ENCODE measurements around the gene TH.
"Not testable (repeated sequence)": the region's sequence is repeated elsewhere in the genome, so short reads cannot be mapped to it uniquely, and the experiment has no call there.

Gene TH

DNA sequence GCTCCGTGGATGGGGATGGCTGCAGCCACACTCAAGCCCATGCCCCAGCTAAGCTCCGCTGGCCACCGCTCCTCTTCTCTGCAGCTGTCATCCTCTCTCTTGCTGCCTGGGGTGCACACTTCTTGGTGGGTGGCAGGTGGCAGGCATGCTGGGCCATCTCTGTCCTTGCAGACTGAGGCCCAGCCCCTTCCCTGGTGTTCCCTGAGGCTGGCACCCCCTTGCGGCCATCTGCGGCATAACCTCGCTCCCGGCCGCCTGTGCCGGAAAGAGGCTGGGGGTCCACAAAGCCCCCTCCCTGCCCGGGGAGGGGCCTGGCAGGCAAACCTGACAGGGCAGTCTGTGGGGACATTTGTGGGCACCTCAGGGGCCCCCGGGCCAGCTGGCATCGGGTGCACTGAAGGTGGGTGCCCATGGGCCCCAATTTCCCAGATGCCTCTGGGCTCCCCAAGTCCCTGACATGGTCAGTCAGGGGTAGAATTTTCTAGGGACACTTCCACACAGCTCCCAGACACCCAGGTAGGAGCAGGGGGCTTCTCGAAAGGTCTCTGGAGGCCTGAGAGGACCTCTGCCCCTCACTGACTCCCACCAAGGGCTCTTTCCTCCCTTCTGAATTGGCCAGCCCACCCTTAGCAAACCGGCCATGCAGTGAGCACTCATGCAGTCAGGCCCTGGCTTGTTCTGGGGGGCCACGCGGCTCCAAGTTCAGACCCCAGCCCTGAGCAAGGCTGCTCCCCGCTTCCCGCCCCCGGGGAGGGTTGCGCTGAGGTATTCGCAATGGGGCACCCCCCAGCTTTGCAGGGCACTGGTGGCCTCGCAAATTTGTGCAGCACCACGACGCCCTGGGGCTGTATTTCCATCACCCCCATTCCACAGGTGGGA lies 23.5 kb upstream of the TH start:
- Histone ChIP-seq H3K4me1 (ENCODE audit: control insufficient read depth, insufficient read depth, low read length, poor library complexity, severe bottlenecking) (no peaks in the 10 kb centered on the region), H3K27ac (ENCODE audit: insufficient read depth, low read length, poor library complexity, severe bottlenecking) (no peak overlapping the region), H3K9me3 (ENCODE audit: control insufficient read depth, low read length) (no peaks in the 10 kb centered on the region), H3K36me3 (ENCODE audit: control insufficient read depth, insufficient read depth, low read length) (no peaks in the 10 kb centered on the region), H3K4me3 (ENCODE audit: insufficient read depth, low read depth, low read length, poor library complexity, severe bottlenecking) (no peak overlapping the region), H3K27me3 (replicated peaks; ENCODE audit: control insufficient read depth, insufficient read depth, low read length, poor library complexity, severe bottlenecking) (no peaks in the 10 kb centered on the region)
- peak in 1 of 3 donors; percentile 7 for DNase-seq

DNA sequence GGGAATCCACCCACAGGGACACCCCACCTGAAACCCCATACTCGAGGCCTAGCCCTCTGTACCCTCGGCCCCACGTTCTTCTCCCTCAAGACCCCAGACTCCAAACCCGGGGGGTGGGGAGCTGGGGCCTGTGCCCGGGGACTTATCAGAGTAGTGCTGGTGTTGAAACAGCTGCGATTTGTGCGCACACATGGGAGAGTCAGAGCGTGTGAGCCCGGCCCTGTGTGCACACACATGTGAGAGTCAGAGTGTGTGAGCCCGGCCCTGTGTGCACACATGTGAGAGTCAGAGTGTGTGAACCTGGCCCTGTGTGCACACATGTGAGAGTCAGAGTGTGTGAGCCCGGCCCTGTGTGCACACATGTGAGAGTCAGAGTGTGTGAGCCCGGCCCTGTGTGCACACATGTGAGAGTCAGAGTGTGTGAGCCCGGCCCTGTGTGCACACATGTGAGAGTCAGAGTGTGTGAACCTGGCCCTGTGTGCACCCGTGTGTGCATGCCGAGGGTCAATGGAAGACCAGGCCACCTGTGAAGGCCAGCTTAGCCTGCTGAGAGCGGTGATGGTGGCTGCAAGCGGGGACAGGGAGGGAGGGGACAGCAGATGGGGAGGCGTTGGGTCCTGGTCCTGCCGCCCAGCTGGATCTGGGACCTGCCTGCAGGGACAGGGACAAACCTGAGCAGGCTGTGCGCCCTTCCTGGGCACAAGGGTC lies 22.4 kb upstream of the TH start:
- not testable (repeated sequence) for H3K36me3 ChIP-seq (ENCODE audit: control insufficient read depth, insufficient read depth, low read length); H3K27ac ChIP-seq (ENCODE audit: insufficient read depth, low read length, poor library complexity, severe bottlenecking); H3K4me3 ChIP-seq (ENCODE audit: insufficient read depth, low read depth, low read length, poor library complexity, severe bottlenecking); H3K27me3 ChIP-seq (replicated peaks; ENCODE audit: control insufficient read depth, insufficient read depth, low read length, poor library complexity, severe bottlenecking); DNase-seq; H3K9me3 ChIP-seq (ENCODE audit: control insufficient read depth, low read length); H3K4me1 ChIP-seq (ENCODE audit: control insufficient read depth, insufficient read depth, low read length, poor library complexity, severe bottlenecking)

DNA sequence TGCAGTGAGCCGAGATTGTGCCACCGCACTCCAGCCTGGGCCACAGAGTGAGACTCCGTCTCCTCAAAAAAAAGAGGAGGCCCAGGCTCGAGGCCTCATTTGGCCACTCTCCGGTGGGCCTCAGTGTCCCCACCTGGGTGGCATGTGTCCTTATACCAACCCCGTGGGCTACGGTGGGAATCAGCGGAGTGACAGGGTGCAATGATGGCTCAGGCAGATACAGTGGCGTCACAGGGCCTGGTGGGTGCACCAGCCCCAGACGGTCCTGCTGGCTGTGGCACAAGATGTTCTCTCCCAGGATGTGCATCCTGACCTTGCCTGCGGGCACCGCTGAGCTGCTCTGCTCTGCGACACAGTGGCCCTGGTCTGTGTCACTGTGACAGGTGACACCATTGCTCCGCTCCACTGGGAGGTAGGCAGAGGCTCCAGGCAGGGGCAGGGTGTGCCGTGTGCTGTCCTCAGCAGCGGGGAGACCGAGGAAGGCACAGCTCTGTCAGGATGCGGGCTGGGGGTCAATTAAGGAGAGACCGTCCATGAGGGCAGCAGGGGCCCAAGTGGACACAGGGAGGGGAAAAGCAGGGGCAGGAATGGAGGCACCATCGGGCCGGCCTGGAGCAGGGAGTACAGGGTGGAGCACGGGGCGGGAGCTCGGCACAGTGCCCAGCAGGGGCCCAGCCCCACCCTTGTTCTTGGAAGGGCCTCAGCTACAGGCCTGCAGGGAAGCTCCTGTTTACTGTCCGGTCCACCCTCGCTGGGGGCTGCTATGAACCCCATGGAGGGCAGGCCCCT lies 21.7 kb upstream of the TH start:
- DNase-seq, result no peak
- no peaks in the 10 kb centered on the region for H3K9me3 ChIP-seq (ENCODE audit: control insufficient read depth, low read length)
- no peak overlapping the region for H3K27ac ChIP-seq (ENCODE audit: insufficient read depth, low read length, poor library complexity, severe bottlenecking)
- no peaks in the 10 kb centered on the region for H3K36me3 ChIP-seq (ENCODE audit: control insufficient read depth, insufficient read depth, low read length)
- H3K4me1 ChIP-seq (ENCODE audit: control insufficient read depth, insufficient read depth, low read length, poor library complexity, severe bottlenecking), result no peaks in the 10 kb centered on the region
- no peaks in the 10 kb centered on the region for H3K27me3 ChIP-seq (replicated peaks; ENCODE audit: control insufficient read depth, insufficient read depth, low read length, poor library complexity, severe bottlenecking)
- H3K4me3 ChIP-seq (ENCODE audit: insufficient read depth, low read depth, low read length, poor library complexity, severe bottlenecking), result no peak overlapping the region

DNA sequence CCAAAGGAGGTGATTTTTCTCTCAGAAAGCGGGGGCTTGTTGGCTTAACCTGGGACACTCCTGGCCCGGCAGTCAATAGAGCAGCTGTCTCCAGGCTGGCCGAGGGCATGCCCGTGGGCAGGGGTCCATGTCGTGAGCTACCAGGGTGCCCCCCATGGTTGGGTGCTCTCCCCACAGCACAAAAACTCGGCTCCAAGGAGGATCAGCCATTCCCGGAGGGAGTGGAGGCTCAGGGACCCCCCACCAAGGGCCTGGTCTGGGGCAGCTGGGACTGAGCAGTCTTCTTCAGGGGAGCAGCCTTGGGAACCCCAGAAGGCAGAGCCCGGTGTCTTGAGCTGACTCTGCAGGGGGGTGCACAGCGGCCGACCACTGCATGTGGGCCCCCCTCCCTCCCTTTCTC lies 20.8 kb upstream of the TH start:
- no peaks in the 10 kb centered on the region for H3K27me3 ChIP-seq (replicated peaks; ENCODE audit: control insufficient read depth, insufficient read depth, low read length, poor library complexity, severe bottlenecking)
- no peak for DNase-seq
- no peak overlapping the region for H3K27ac ChIP-seq (ENCODE audit: insufficient read depth, low read length, poor library complexity, severe bottlenecking)
- H3K36me3 ChIP-seq (ENCODE audit: control insufficient read depth, insufficient read depth, low read length), result no peaks in the 10 kb centered on the region
- no peak overlapping the region for H3K4me3 ChIP-seq (ENCODE audit: insufficient read depth, low read depth, low read length, poor library complexity, severe bottlenecking)
- H3K9me3 ChIP-seq (ENCODE audit: control insufficient read depth, low read length), result no peaks in the 10 kb centered on the region
- H3K4me1 ChIP-seq (ENCODE audit: control insufficient read depth, insufficient read depth, low read length, poor library complexity, severe bottlenecking), result no peaks in the 10 kb centered on the region

DNA sequence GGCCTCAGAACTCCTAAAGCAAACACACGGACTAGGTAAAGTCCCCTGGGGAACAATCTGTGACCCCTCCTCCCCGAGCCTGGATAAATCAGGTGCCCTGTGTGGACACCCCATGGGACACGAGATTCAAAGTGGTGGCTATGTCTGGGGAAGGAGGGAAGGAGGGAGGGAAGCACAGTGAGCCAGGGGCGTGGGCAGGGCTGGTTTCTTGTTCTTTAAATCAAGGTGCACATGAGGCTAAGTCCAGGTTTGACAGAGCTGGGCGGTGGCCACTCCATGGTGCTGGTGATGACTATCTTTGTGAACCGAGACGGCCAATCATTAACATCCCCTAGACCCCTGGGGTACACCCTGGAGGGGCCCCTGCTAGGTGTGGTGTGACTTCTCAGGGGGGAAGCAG lies 20.3 kb upstream of the TH start:
- Histone ChIP-seq H3K4me1 (ENCODE audit: control insufficient read depth, insufficient read depth, low read length, poor library complexity, severe bottlenecking) (peaks cover under 1% of the 10 kb centered on the region), H3K4me3 (ENCODE audit: insufficient read depth, low read depth, low read length, poor library complexity, severe bottlenecking) (no peak overlapping the region), H3K9me3 (ENCODE audit: control insufficient read depth, low read length) (no peaks in the 10 kb centered on the region), H3K36me3 (ENCODE audit: control insufficient read depth, insufficient read depth, low read length) (no peaks in the 10 kb centered on the region), H3K27me3 (replicated peaks; ENCODE audit: control insufficient read depth, insufficient read depth, low read length, poor library complexity, severe bottlenecking) (no peaks in the 10 kb centered on the region), H3K27ac (ENCODE audit: insufficient read depth, low read length, poor library complexity, severe bottlenecking) (no peak overlapping the region)
- no peak for DNase-seq

DNA sequence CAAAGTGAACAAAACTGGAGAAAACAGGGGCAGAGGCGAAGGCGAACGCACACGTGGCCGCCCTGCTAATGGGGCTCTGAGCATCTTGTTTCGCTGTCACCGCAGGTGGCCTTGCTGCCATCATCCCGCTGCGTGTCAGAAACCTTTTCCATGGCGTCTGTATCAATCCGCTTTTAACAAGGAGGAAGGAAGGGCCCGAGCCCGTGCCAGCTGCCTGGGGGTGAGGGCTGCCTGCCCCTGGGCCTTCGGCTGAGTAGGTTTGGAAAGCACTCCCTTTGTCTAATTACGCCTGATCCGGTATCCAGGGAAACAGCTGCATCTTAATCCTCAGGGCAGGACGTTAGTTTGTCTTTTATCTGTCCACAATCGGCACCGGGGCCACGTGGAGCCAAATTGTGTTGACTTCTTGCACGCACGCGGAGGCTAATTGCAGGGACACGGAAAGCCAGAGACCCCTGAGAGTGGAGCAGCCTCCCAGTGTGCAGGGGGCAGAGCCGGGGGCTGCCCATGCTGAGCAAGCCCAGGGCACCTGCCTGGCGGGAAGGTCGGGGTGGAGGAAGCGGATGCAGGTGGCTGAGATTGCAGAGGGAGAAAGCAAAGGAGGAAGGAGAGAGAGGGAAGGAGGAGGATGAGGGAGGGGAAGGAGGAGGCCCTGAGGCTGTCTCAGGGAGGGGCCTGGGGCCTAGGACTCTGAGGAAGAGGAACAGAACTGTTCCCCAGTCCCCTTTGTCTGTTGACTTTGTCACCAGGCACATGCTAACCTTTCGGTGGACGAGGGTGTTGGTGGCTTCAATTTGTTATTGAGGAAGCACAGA lies 19.2 kb upstream of the TH start:
- no peak for DNase-seq
- H3K27ac ChIP-seq (ENCODE audit: insufficient read depth, low read length, poor library complexity, severe bottlenecking), result no peak overlapping the region
- no peaks in the 10 kb centered on the region for H3K9me3 ChIP-seq (ENCODE audit: control insufficient read depth, low read length)
- H3K4me3 ChIP-seq (ENCODE audit: insufficient read depth, low read depth, low read length, poor library complexity, severe bottlenecking), result no peak overlapping the region
- H3K4me1 ChIP-seq (ENCODE audit: control insufficient read depth, insufficient read depth, low read length, poor library complexity, severe bottlenecking), result peaks cover 2% of the 10 kb centered on the region
- H3K27me3 ChIP-seq (replicated peaks; ENCODE audit: control insufficient read depth, insufficient read depth, low read length, poor library complexity, severe bottlenecking), result no peaks in the 10 kb centered on the region
- no peaks in the 10 kb centered on the region for H3K36me3 ChIP-seq (ENCODE audit: control insufficient read depth, insufficient read depth, low read length)

DNA sequence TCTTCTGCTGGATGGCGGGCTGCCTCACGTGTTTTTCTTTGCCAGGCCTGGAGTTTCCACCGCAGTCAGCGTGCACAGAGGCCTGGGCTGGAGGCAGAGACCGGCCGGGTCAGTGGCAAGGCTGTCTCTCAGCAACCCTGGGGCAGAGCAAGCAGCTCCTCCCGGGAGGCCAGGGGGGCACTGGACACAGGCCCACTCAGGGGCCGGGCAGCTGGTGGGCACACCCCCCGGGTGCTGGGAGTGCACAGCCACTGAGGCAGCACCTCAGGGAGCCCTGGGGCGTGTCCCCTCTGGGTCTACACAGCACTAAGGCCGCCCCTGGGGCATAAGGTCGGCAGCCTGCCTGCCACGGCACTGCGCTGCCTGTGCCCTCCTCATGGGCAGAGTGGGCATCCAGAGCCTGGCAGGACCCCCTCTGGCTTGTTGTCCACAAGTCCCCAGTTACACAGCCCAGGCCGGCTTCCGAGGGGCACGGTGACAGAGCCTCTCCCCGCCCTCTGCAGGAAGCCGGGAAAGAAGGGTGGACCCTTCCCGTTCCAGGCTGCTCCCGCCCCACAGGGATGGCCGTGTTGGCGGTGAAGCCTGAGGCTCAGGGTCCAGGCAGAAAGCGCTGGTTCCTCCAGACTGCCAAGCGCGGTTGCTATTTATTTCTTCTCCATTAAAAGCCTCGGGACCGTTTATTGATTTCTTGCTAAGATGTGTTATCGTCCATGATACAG lies 18.5 kb upstream of the TH start:
- Histone ChIP-seq H3K27ac (ENCODE audit: insufficient read depth, low read length, poor library complexity, severe bottlenecking) (no peak overlapping the region), H3K27me3 (replicated peaks; ENCODE audit: control insufficient read depth, insufficient read depth, low read length, poor library complexity, severe bottlenecking) (no peaks in the 10 kb centered on the region), H3K4me3 (ENCODE audit: insufficient read depth, low read depth, low read length, poor library complexity, severe bottlenecking) (no peak overlapping the region), H3K4me1 (ENCODE audit: control insufficient read depth, insufficient read depth, low read length, poor library complexity, severe bottlenecking) (peaks cover 2% of the 10 kb centered on the region), H3K36me3 (ENCODE audit: control insufficient read depth, insufficient read depth, low read length) (no peaks in the 10 kb centered on the region), H3K9me3 (ENCODE audit: control insufficient read depth, low read length) (no peaks in the 10 kb centered on the region)
- no peak for DNase-seq

DNA sequence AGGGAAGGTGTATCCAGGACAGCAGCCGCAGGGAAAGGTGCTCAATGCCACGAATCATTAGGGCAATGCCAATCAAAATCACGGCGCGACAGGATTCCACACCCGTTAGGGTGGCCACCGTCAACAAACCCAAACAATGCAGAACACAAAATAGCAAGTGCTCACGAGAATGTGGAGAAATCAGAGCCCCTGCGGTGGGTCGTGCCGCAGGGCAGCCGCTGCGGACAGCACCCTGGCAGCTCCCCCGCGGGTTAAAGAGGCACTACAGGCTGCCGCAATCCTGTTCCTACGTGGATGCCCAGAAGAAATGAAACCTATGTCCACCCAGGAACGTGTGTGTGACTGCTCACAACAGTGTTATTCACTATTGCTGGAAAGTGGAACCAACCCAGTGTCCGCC lies 17.1 kb upstream of the TH start:
- Histone ChIP-seq H3K4me1 (ENCODE audit: control insufficient read depth, insufficient read depth, low read length, poor library complexity, severe bottlenecking) (peaks cover 2% of the 10 kb centered on the region), H3K27ac (ENCODE audit: insufficient read depth, low read length, poor library complexity, severe bottlenecking) (no peak overlapping the region), H3K27me3 (replicated peaks; ENCODE audit: control insufficient read depth, insufficient read depth, low read length, poor library complexity, severe bottlenecking) (no peaks in the 10 kb centered on the region), H3K36me3 (ENCODE audit: control insufficient read depth, insufficient read depth, low read length) (no peaks in the 10 kb centered on the region), H3K4me3 (ENCODE audit: insufficient read depth, low read depth, low read length, poor library complexity, severe bottlenecking) (no peak overlapping the region), H3K9me3 (ENCODE audit: control insufficient read depth, low read length) (no peaks in the 10 kb centered on the region)
- DNase-seq, result no peak

DNA sequence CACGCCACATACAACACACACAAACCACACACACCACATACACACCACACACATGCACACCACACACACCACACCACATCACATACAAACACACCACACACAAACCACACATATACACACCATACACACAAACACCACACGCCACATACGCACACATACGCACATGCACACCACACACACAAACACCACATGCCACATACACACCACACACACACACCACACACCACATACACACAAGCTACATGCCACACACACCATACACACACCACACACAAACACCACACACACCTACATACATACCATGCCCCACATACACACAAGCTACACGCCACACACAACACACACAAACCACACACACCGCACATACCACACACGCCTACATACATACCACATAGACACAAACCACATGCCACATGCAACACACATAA lies 15.7 kb upstream of the TH start:
- Histone ChIP-seq H3K9me3 (ENCODE audit: control insufficient read depth, low read length) (no peaks in the 10 kb centered on the region), H3K27ac (ENCODE audit: insufficient read depth, low read length, poor library complexity, severe bottlenecking) (no peak overlapping the region), H3K27me3 (replicated peaks; ENCODE audit: control insufficient read depth, insufficient read depth, low read length, poor library complexity, severe bottlenecking) (no peaks in the 10 kb centered on the region), H3K36me3 (ENCODE audit: control insufficient read depth, insufficient read depth, low read length) (no peaks in the 10 kb centered on the region), H3K4me3 (ENCODE audit: insufficient read depth, low read depth, low read length, poor library complexity, severe bottlenecking) (no peak overlapping the region), H3K4me1 (ENCODE audit: control insufficient read depth, insufficient read depth, low read length, poor library complexity, severe bottlenecking) (peaks cover 2% of the 10 kb centered on the region)
- DNase-seq, result no peak

Data from effector memory CD4-positive, alpha-beta T cell (primary cell).